ENCODE results near the gene KDM2A. TPM values are rescaled to one million over a fixed set of nuclear protein-coding genes. Genes with fewer than 3 reads are reported as not detected.

KDM2A gene
- total RNA-seq, 1 donor from 2014 or later = 44.1 TPM

DNA sequence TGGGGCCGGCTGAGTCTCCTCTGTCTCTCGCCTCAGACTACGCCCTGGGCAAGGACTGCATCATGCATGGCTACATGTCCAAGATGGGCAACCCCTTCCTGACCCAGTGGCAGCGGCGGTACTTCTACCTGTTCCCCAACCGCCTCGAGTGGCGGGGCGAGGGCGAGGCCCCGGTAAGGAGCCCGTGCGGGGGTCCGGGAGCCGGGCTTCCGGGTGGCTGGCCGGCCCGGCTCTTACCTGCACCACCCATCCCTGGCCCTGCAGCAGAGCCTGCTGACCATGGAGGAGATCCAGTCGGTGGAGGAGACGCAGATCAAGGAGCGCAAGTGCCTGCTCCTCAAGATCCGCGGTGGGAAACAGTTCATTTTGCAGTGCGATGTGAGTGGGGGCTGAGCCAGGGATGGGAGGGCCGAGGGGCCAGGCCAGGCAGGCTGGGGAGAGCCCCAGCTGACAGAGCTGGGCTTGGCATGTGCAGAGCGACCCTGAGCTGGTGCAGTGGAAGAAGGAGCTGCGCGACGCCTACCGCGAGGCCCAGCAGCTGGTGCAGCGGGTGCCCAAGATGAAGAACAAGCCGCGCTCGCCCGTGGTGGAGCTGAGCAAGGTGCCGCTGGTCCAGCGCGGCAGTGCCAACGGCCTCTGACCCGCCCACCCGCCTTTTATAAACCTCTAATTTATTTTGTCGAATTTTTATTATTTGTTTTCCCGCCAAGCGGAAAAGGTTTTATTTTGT is 165.9 kb downstream of the KDM2A start:
- DNase-seq (ENCODE audit: low spot score) = no peak

DNA sequence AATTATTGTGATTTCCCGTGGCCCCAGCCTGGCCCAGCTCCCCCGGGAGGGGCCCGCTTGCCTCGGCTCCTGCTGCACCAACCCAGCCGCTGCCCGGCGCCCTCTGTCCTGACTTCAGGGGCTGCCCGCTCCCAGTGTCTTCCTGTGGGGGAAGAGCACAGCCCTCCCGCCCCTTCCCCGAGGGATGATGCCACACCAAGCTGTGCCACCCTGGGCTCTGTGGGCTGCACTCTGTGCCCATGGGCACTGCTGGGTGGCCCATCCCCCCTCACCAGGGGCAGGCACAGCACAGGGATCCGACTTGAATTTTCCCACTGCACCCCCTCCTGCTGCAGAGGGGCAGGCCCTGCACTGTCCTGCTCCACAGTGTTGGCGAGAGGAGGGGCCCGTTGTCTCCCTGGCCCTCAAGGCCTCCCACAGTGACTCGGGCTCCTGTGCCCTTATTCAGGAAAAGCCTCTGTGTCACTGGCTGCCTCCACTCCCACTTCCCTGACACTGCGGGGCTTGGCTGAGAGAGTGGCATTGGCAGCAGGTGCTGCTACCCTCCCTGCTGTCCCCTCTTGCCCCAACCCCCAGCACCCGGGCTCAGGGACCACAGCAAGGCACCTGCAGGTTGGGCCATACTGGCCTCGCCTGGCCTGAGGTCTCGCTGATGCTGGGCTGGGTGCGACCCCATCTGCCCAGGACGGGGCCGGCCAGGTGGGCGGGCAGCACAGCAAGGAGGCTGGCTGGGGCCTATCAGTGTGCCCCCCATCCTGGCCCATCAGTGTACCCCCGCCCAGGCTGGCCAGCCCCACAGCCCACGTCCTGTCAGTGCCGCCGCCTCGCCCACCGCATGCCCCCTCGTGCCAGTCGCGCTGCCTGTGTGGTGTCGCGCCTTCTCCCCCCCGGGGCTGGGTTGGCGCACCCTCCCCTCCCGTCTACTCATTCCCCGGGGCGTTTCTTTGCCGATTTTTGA is 166.8 kb downstream of the KDM2A start:
- DNase-seq (ENCODE audit: low spot score) = no peak

DNA sequence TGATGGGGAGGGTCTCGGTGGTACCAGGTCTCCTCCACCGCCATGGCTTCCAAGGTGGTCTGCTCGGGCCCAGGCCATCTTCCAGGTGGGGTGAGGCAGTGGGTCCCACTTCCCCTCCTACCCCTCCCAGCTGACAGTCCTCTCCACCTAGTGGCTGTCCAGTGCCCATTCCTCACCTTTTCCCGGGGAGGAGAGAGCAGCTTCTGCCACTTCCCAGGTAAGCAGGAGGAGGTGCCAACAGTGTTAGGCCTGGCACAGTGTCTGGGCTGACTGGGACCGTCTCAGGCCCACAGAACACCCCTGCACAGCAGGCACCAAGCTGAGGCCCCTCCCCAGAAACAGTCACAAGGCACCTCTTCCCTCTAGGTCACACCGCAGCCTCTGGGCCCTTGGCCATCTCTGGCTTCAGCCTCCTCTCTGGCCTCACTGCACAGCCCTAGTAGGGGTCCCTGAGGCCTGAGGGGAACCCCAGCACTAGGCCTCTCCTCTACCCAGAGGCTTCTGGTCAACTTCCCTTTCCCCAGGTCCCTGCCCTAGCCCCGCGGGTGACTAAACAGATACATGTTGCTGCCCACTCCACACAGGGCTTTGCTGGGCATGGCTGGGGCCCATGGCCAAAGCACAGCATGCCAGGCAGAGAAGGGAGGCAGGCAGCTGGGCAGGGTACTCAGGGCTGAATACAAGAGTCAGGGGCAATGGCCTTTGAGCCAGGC is 167.7 kb downstream of the KDM2A start:
- DNase-seq (ENCODE audit: low spot score) = no peak

DNA sequence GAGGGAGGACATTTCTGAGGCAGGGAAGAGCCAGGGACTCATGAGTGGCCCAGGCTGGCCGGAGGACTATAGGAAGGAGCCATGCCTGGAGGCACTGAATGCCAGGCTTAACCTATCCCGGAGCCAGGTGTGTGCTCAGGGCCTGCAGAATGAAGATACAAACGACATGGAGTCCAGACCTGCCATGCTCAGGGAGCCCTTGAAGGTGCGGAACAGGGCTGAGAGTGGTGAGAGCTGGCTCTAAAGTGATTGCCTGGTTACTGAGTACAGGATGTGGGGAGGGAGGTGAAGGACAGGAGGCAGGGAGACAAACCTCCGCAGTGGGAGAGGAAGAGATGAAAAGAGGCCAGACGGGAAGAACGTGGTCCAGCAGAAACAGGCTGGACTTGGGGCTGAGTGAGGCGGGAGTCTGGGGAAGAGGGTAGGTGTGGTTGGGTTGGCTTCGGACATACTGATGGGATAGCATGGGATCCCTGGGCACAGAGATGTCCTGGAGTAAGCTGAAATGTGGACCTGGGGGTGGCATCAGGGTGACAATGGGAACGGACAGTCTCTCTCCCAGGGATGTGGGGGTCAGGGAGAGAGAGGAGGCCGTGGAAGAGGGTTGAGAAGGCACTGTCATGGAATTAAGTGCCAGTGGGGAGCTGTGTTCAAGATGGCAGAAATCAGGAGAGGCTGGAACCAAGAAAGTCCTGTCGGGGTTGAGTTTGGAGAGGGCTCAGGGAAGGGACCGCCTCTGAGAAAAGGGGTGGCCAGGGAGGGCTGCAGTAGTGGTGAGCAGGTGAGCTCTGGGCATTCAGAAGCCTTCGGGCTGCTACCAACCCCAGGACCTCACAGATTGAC is 168.5 kb downstream of the KDM2A start:
- DNase-seq (ENCODE audit: low spot score) = no peak

DNA sequence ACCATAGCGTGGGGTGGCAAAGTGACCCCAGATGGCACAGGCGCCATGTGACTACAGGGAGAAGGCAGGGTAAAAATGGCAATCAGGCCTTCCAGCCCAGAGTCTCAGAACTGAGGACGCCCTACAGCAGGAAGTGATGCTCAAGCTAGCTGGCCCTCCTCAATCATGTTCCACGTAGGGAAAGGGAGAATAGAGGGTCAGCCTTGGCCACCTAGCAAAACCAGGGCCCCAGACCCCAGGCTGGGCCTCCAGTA is 169.1 kb downstream of the KDM2A start:
- no peak for DNase-seq (ENCODE audit: low spot score)

DNA sequence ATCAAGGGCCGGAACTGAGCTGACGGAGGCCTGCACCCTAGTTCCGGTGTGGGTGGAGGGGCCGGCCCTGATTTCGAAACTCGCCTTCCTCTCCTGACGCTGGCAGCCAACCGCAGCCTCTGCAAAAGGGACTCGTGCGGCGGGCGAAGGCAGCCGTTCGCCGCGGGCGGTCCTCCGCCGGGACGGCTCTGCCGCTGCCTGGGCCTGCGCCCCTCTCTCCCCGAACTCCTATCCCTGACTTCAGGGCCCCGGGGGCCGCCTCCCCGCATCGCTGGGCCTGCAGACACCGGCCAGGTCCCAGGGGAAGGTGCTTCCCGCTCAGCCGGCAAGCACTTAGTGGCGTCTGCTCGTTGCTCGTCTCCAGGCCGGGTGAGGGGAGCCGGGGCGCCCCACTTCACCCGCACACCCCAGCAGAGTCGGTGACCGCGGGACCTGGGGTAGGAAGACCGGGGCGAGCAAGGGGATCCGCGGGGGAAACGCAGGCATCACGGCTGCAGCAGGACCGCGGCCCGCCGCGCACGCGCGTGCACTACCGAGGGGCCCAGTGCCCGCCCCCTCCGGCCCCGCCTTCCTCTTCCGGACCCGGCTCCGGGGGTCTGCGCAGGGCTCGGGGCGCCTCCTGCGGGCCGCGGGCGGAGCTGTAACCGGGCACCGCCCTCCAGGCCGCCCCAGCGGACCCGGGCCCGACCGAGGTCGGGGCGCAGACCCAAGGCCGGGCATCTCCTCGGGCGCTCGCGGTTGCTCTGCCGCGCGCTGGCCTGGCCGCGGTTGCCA is 169.6 kb downstream of the KDM2A start:
- DNase-seq (ENCODE audit: low spot score) = peak; percentile 93

DNA sequence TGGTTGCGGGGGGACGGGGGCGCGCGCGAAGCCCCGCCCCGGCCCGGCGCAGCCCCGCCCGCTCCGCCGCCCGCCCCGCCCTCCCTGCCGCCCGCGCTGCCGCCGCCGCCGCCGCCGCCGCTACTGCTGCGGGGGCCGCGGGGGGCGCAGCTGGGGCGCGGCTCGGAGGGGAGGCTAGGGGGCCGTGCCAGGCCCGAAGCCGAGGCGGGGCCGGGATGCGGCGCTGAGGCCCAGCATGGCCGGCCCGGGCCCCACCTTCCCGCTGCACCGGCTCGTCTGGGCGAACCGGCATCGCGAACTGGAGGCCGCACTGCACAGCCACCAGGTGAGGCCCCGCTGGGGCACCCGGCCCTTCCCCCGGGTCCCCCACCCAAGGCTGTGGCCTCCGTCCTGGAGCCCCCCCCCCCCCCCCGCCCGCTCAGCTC is 170.2 kb downstream of the KDM2A start, which contains the start of gene ANKRD13D:
ANKRD13D (plus strand) TSS at position 78 of the 425 bp plus-strand sequence; CDS start at position 236, 158 bp downstream.
- no peak for DNase-seq (ENCODE audit: low spot score)

DNA sequence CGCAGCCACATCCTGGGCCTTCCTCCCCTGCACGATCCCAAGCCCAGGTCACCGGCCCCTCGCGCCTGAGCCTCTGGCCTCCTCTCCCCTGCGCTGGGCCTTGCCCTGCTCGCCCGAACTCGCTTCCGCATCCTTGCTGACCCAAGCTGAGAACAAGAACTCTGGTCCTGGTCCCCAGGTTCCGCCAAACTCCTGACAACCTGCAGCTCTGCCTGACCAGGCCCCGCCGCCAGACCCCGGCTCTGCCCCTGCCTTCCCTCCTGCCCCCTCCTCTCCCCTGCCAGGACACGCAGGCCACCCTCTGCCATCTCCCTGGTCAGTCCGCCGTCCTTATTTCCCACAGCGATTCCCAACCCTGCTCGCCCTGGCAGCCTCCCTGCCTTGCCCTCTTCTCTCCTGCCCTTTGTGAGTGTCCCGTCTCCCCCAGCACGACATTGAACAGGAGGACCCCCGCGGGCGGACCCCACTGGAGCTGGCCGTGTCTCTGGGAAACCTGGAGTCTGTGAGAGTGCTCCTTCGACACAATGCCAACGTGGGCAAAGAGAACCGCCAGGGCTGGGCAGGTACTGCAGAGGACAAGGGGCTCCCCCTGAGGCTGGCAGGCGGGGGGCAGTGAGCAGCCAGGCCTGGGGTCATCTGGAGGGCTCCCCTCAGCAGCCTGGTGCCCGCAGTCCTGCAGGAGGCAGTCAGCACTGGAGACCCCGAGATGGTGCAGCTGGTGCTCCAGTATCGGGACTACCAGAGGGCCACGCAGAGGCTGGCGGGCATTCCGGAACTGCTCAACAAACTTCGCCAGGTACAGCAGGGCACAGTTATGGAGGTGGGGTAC is 170.8 kb downstream of the KDM2A start:
- DNase-seq (ENCODE audit: low spot score) = no peak

DNA sequence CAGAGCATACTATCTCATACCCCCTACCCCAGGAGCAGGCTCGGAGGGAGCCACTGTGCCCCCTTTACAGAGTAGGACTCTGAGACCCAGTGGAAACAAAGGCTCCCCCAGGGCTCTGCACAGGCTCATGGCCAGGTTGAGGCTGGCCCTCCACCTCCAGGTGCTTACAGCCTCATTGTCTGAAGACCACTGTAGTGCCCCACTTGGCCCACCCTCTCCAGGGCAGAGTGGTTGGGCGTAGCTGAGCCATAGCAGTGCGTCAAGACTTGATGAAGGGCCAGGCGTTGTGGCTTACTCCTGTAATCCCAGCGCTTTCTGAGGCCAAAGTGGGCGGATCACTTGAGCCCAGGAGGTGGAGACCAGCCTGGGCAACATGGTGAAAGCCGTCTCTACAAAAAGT is 171.7 kb downstream of the KDM2A start:
- peak; percentile 95 for DNase-seq (ENCODE audit: low spot score)

DNA sequence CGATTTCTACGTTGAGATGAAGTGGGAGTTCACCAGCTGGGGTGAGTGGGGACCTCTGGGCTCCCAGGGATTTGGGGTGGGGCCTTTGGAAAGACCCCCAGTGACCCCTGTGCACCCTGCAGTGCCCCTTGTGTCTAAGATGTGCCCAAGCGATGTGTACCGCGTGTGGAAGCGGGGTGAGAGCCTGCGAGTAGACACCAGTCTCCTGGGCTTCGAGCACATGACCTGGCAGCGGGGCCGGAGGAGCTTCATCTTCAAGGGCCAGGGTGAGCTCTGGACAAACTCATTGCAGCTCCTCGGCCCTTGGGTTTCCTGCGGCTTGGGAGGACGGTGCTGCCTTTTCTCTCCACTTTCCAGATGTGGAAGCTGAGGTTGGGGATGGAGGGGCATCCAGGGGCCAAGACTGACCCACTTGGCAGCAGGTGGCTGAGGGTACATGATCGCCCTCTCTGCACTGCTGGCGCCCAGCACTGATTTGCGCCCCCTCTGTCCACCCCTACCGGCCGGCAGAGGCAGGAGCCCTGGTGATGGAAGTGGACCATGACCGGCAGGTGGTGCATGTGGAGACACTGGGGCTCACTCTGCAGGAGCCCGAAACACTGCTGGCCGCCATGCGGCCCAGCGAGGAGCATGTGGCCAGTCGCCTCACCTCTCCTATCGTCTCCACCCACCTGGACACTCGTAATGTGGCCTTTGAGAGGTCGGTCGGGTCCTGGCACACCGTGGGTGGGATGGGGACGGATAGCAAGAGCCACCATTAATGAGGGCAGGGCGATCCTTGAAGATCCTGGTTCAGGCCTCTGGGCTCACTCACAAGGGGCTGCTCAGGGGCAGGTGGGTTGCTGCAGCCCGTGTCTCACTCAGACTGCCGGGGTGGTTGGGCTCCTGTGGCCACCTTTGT is 172.7 kb downstream of the KDM2A start:
- DNase-seq (ENCODE audit: low spot score) = no peak

DNA sequence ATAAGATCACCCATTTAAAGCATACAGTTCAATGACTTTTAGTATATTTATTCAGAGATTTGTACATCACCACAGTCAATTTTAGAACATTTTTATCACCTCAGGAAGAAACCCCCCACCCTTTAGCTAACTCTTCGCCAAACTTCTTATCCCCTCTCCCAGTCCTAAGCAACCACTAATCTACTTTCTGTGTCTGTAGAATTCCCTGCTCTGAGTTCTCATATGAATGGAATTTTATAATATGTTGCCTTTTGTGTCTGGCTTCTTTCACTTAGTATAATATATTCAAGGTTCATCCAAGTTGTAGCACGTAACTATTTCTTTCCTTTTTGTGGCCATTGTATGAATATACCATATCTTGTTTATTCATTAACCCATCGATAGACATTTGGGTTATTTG is 173.6 kb downstream of the KDM2A start:
- DNase-seq (ENCODE audit: low spot score) = peak; percentile 87

DNA sequence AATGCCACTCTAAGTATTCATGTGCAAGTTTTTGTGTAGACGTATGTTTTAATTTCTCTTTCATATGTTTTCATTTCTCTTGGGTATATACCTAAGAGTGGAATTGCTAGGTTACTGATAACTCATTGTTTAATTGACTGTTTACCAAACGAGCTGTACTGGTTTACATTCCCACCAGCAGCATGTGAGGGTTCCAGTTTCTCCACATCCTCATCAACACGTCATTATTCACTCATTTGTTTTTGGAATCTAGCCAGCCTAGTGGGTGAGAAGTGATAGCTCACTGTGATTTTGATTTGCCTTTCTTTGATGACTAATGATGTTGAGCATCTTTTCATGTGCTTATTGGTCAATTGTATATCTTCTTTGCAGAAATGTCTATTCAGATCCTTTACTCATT is 174.0 kb downstream of the KDM2A start:
- no peak for DNase-seq (ENCODE audit: low spot score)

DNA sequence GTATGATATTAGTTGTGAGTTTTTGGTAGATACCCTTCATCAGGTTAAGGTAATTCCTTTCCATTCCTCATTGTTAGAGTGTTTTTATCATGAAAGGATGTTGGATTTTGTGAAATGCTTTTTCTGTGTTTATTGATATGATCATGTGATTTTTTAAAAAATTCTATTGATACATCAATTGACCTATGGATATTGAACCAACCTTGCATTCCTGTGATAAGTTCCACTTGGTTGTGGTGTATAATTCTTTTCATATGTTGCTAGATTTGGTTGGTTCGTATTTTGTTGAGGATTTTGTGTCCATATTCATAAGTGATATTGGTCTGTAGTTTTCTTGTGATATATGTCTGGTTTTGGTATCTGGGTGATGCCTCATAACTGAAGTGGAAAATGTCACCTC is 176.8 kb downstream of the KDM2A start:
- no peak for DNase-seq (ENCODE audit: low spot score)

DNA sequence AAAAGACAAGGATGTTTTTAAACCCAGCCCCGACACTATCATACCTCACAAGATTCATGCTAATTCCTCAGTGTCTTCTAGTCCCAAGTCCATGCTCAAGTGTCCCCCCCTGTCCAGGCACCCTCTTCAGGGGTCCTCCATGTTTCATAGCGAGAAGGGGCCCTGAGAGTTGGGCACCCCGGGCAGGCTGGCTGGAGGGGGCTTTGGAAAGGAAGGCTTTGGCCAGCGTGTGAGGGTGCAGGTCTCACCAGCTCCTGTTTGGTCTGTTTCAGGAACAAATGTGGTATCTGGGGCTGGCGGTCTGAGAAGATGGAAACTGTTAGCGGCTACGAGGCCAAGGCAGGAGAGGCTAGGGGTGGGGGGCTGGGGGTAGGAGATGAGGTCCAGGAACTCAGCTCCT is 179.7 kb downstream of the KDM2A start:
- DNase-seq (ENCODE audit: low spot score) = no peak

DNA sequence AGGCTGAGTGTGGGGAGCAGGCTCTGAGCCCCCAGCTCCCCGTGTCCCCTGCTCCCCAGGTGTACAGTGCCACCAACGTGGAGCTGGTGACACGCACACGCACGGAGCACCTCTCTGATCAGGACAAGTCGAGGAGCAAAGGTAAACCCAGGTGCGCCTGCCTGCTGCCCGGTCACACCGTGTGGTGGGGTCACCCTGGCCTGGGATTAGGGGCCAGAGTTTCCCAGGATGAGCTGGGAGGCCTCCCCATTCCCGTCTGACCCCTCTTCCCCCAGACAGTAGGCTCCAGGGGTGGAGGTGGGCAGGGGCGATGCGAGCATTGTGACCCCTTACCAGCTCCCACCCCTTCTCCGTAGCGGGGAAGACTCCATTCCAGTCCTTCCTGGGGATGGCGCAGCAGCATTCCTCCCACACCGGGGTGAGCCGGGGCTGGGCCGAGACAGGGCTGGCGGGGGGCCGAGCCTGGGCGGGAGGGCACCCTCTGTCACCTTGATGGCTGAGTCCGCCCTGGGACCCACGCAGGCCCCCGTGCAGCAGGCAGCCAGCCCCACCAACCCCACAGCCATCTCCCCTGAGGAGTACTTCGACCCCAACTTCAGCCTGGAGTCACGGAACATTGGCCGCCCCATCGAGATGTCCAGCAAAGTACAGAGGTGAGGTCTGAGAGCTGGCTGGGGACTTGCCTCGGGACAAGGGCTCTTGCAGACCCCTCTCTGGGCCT is 180.6 kb downstream of the KDM2A start:
- no peak for DNase-seq (ENCODE audit: low spot score)

DNA sequence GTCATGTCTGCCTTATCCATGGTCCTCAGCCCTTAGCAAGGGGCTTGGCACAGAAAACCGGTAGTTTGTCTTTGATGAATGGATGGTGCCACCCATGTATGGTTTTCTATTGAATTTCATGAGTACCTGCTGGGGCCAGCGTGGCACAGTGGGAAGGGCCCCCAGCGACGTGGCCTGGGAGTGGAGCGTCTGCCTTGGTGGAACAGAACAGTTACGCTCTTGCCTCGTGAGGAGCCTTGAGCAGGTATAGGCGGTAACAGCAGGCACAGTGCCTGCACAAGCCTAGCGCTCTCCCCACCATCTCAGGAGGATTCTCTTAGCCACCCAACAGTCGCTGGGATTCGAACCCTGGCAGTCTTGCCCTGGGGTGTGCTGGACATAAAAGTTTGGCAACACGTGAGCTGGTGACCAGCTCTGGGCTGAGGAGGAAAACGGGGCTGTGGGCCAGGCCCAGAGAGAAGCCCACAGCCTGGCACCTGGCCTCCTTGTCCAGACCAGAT is 181.2 kb downstream of the KDM2A start:
- DNase-seq (ENCODE audit: low spot score) = no peak

DNA sequence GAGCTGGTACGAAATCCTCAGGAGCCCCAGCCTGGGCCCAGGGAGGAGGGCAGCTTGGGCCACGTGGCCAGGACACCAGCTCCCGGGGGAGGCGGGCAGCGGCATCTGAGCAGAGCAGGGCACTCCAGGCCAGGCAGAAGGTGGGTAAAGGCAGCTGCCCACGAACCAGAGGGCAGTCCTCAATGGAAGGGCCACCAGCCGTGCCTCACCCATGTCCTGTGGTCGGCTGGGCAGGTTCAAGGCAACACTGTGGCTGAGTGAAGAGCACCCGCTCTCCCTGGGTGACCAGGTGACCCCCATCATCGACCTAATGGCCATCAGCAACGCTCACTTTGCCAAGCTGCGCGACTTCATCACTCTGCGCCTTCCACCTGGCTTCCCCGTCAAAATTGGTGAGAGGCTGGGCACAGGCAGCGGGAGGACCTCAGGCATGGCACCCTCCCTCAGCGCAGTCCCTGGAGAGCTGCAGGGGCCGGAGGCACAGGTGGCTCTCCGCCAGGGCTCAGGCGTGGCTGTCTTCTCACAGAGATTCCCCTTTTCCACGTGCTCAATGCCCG is 181.8 kb downstream of the KDM2A start:
- DNase-seq (ENCODE audit: low spot score) = no peak

Measured in umbilical cord (tissue), 2 donors.